Dendritic cell treated with granulocyte-macrophage colony-stimulating factor and Interleukin-4, amounts not matched to agents 40 ng/mL and 50 ng/mL, for 4 days (primary cell): ENCODE data around the gene ZNF266.
A peak's percentile ranks its signal among the peaks of the same experiment; 100 is the strongest.

Experiments used
- H3K27ac Mint-ChIP-seq: one replicate; pipeline ENCODE4 v1.8.0; 2022; ENCODE audit warnings: mild to moderate bottlenecking, mixed read lengths
- H3K27me3 Mint-ChIP-seq: one replicate; pipeline ENCODE4 v1.8.0; 2022; ENCODE audit warnings: mild to moderate bottlenecking, mixed read lengths
- H3K36me3 Mint-ChIP-seq: one replicate; pipeline ENCODE4 v1.8.0; 2022; ENCODE audit warnings: low read depth, mixed read lengths
- H3K4me1 Mint-ChIP-seq: one replicate; pipeline ENCODE4 v1.8.0; 2022; ENCODE audit warnings: low read depth, mixed read lengths
- H3K4me3 Mint-ChIP-seq: one replicate; pipeline ENCODE4 v1.8.0; 2022; ENCODE audit warnings: mild to moderate bottlenecking, moderate library complexity, mixed read lengths
- H3K9me3 Mint-ChIP-seq: one replicate; pipeline ENCODE4 v1.8.0; 2022; ENCODE audit warnings: mixed read lengths
- intact Hi-C: fragments of 100-400 bp; cut with micrococcal nuclease; formaldehyde crosslinking; loops from one replicate; pipeline ENCODE4 v1.15.0; 2022

ZNF266 gene

DNA sequence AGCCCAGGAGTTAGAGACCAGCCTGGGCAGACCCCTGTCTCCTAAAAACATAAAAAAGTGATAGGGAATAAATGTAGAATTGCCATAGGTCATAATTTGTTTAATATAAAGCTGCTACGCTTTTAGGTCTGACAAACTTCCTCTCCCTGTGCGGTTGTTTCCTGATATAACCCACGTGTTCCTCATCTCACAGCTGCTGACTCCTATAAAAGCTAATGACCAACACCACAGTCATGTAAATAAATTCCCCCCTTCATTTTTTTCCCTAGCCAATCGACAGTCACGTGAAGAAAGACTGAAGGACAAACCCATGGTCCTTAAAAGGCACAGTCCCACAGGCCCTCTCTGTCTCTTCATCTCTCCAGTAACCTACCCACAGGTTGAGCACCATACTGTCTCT, 27.5 kb downstream of the ZNF266 start:
- H3K27me3 Mint-ChIP-seq: peaks cover 11% of the 10 kb centered on the region
- peaks cover 11% of the 10 kb centered on the region for H3K36me3 Mint-ChIP-seq
- peaks cover 95% of the 10 kb centered on the region for H3K9me3 Mint-ChIP-seq
- peaks cover 7% of the 10 kb centered on the region for H3K4me1 Mint-ChIP-seq
- intact Hi-C loops: no loop called here
- H3K27ac Mint-ChIP-seq: no peak overlapping the region
- H3K4me3 Mint-ChIP-seq: no peak overlapping the region

- H3K36me3 Mint-ChIP-seq: peaks cover 11% of the 10 kb centered on the region
- peaks cover 11% of the 10 kb centered on the region for H3K27me3 Mint-ChIP-seq
- H3K4me3 Mint-ChIP-seq: peak overlapping the region; percentile 67
- H3K9me3 Mint-ChIP-seq: peaks cover 89% of the 10 kb centered on the region
- no peak overlapping the region for H3K27ac Mint-ChIP-seq
- H3K4me1 Mint-ChIP-seq: peaks cover 7% of the 10 kb centered on the region
- intact Hi-C loops: no loop called here
These were observed 28.5 kb downstream of the ZNF266 start for GRCh38 chr19:9406798-9407352.

DNA sequence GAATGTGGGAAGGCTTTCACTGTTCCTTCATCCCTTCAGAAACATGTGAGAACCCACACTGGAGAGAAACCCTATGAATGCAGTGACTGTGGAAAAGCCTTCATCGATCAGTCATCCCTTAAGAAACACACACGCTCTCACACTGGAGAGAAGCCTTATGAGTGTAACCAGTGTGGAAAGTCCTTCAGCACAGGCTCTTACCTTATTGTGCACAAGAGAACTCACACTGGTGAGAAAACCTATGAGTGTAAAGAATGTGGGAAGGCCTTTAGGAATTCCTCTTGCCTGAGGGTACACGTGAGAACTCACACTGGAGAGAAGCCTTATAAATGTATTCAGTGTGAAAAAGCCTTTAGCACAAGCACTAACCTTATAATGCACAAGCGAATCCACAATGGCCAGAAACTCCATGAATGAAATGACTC, 54.0 kb downstream of the ZNF266 start:
- no peak overlapping the region for H3K27ac Mint-ChIP-seq
- peaks cover 63% of the 10 kb centered on the region for H3K36me3 Mint-ChIP-seq
- no peaks in the 10 kb centered on the region for H3K27me3 Mint-ChIP-seq
- no peak overlapping the region for H3K4me3 Mint-ChIP-seq
- intact Hi-C loops: no loop called here
- peaks cover 89% of the 10 kb centered on the region for H3K9me3 Mint-ChIP-seq
- no peaks in the 10 kb centered on the region for H3K4me1 Mint-ChIP-seq

- no peaks in the 10 kb centered on the region for H3K27me3 Mint-ChIP-seq
- intact Hi-C loops: no loop called here
- H3K9me3 Mint-ChIP-seq: peaks cover 80% of the 10 kb centered on the region
- no peaks in the 10 kb centered on the region for H3K36me3 Mint-ChIP-seq
- no peaks in the 10 kb centered on the region for H3K4me1 Mint-ChIP-seq
- H3K4me3 Mint-ChIP-seq: no peak overlapping the region
- H3K27ac Mint-ChIP-seq: no peak overlapping the region
These were observed 64.4 kb downstream of the ZNF266 start for GRCh38 chr19:9370738-9371619.

- intact Hi-C loops: no loop called here
- no peaks in the 10 kb centered on the region for H3K4me1 Mint-ChIP-seq
- peaks cover 54% of the 10 kb centered on the region for H3K9me3 Mint-ChIP-seq
- H3K27me3 Mint-ChIP-seq: peaks cover 13% of the 10 kb centered on the region
- H3K27ac Mint-ChIP-seq: no peak within 1 kb of the TSS
- H3K4me3 Mint-ChIP-seq: peak within 1 kb of the TSS; percentile 35
- H3K36me3 Mint-ChIP-seq: peaks cover 10% of the 10 kb centered on the region
These were observed 72.5 kb downstream of the ZNF266 start, which contains the start of gene ZNF177 for GRCh38 chr19:9362905-9363304. ZNF177 (plus strand) TSS chr19:9363013; CDS start chr19:9378312, 15,299 bp downstream.
